DMS153 (cell line): ENCODE measurements around the gene MRFAP1.
"Not testable (repeated sequence)": the region's sequence is repeated elsewhere in the genome, so short reads cannot be mapped to it uniquely, and the experiment has no call there.

Source experiments
- DNase-seq: peaks from one replicate; lab custom pipeline; 2025; lab: John Stamatoyannopoulos, UW

The MRFAP1 gene

GRCh38 chr4:6634746-6635145 is 5.7 kb upstream of the MRFAP1 start:
- no peak for DNase-seq

DNA sequence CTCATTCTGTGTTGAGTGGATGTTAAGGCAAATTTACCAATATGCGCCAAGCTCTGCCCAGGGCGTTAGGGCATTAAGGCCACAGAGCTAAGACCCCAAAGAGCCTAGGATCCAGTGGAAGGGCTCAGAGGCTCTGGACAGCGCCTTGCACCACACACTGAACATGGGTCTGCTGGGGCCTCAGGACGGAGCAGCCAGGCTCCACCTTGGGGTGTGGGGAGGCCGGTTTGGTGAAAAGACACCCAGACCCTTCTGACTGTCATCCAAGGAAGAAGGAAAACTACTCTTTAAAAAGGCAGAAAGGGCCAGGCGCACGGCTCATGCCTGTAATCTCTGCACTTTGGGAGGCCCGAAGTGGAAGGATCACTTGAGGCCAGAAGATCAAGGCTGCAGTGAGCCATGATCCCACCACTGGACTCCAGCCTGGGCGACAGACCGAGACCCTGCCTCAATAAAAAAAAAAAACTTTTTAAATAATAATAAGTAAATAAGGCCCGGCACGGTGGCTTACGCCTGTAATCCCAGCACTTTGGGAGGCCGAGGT is 1.3 kb upstream of the MRFAP1 start:
- no peak for DNase-seq

- DNase-seq = no peak
These were observed 882 bp downstream of the MRFAP1 start for GRCh38 chr4:6641164-6641970.

- no peak for DNase-seq
These were observed 1.5 kb downstream of the MRFAP1 start for GRCh38 chr4:6641971-6642320.

DNA sequence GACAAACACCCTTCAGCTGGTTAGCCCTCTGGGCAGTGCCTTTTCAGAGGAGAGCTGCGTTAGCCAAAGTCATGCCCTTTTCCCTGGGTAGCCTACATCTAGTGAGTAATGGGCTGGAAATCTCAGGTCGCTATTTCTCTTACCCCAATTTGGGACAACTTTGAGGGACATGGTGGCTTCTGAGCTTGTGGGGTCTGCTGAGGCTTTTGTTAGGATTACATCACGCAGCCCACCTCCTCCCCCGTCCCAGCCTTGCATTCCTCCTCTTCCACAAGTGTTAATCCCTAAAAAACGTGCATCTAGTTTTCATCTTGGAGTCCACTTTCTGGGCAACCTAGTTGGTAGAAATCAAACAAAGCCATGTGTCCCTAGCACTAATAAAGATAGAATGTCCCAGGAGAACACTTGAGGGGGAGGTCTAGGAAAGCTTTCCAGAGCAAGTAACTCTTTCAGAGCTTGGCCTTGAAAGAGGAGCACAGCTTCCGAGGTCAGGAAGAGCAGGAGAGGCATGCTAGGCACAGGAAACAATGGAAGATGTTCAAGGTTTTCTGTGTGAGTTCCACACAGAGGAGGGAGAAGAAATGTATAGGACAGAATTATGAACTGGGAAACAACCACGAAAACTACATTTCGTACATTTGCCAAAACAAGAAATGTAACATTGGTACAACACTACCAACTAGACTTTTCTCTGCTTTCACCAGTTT is 2.8 kb downstream of the MRFAP1 start:
- no peak for DNase-seq

- DNase-seq = no peak
These were observed 4.5 kb downstream of the MRFAP1 start for GRCh38 chr4:6644792-6645530.

DNA sequence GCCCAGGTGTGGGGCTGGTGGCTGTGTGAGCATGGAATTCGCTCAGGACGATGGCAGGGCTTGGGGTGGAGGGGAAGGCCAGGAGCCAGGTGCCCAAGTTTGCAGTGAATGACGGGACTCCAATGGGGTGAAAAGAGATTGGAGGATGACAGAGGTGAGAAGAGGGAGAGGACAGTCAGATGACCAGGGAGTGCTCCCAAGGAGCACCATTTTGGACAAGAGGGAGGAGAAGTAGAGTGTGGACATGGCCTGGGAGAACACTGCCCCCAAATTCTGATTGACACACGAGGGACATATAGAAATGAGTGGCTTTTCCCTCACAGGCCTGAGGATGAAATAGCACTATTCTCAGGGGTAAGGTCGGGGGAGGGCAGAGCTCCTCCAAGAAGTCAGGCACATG is 6.7 kb downstream of the MRFAP1 start:
- DNase-seq = no peak

GRCh38 chr4:6647582-6648230 is 7.2 kb downstream of the MRFAP1 start:
- DNase-seq = no peak

- DNase-seq = no peak
These were observed 8.7 kb downstream of the MRFAP1 start for GRCh38 chr4:6649216-6649615.

- not testable (repeated sequence) for DNase-seq
These were observed 13.7 kb downstream of the MRFAP1 start for GRCh38 chr4:6654211-6654610.

- not testable (repeated sequence) for DNase-seq
These were observed 14.8 kb downstream of the MRFAP1 start for GRCh38 chr4:6655291-6655690.

- DNase-seq = no peak
These were observed 15.4 kb downstream of the MRFAP1 start for GRCh38 chr4:6655924-6656323.

GRCh38 chr4:6657242-6658208 is 17.0 kb downstream of the MRFAP1 start:
- no peak for DNase-seq

GRCh38 chr4:6658209-6658595 is 17.7 kb downstream of the MRFAP1 start:
- no peak for DNase-seq

- DNase-seq = no peak
These were observed 18.2 kb downstream of the MRFAP1 start for GRCh38 chr4:6658597-6659075.

DNA sequence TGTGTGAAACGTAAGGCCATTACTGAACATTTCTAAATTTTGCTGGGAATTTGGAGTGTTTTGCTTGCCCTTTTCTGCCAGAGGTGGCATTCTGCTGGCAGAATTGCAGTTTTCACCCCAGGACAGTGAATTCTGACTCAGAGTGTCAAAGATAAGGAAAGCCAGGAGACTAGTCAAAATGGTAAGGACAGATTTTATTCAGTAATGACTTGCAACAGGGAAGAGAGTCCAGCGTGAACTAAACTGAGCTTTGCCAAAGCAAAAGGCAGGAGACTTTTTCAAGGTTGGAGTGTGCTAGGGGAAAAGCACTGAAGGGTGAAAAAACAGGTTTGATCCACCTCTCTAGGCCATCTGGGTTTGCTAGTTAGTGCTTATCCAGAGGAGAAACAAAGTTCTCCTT is 19.4 kb downstream of the MRFAP1 start:
- no peak for DNase-seq

GRCh38 chr4:6660430-6660829 is 19.9 kb downstream of the MRFAP1 start:
- no peak for DNase-seq

GRCh38 chr4:6662591-6662990 is 22.1 kb downstream of the MRFAP1 start:
- DNase-seq = no peak

- DNase-seq = no peak
These were observed 23.3 kb downstream of the MRFAP1 start for GRCh38 chr4:6663596-6664393.

- no peak for DNase-seq
These were observed 24.8 kb downstream of the MRFAP1 start for GRCh38 chr4:6665320-6665654.
